GM23248 (cell line): ENCODE results near the gene PTK7.

Experiments
- EZH2 ChIP-seq: fragments of 200-600 bp; sonication (generic); IDR thresholded peaks from 2 replicates; pipeline ENCODE4 v1.6.1; 2018; ENCODE audit warnings: antibody characterized with exemption, mild to moderate bottlenecking; ENCODE audit not compliant: insufficient read depth, poor library complexity, severe bottlenecking
- EZH2phosphoT487 ChIP-seq: fragments of 200-600 bp; sonication (generic); IDR thresholded peaks from 2 replicates; pipeline ENCODE4 v1.6.1; 2018; ENCODE audit warnings: antibody characterized with exemption, moderate library complexity, mild to moderate bottlenecking, low read depth; ENCODE audit not compliant: insufficient read depth

DNA sequence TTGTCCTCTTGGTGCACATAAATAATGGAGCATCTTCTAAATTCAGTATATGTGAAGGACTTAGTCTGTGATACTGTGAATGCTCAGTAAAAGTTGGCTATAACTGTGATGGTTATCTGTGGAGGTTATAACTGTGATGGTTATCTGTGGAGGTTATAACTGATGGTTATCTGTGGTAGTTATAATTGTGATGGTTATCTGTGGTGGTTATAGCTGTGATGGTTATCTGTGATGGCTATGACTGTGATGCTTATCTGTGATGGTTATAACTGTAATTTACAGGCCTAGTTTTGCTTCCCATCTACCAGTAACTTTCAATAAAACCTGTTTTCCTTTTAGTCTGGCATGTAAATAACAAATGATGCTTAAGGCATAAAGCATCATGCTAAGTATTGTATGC is 16.5 kb downstream of the PTK7 start:
- no peak for TF ChIP-seq EZH2
- no peak for TF ChIP-seq EZH2phosphoT487
